ENCODE data around the gene FRMD5. TPM values are rescaled to one million over a fixed set of nuclear protein-coding genes. Genes with fewer than 3 reads are reported as not detected.

The FRMD5 gene
- total and polyA plus RNA-seq, 2 experiments from 2014 or later = 5.9 to 10.1 TPM

GRCh38 chr15:43975770-43976169 is 219.3 kb downstream of the FRMD5 start:
- Histone ChIP-seq H3K36me3 (ENCODE audit: insufficient read depth) (no peaks in the 10 kb centered on the region), H3K4me1 (ENCODE audit: insufficient read depth) (peaks cover 12% of the 10 kb centered on the region; the same call in 1 of the 2 replicates), H2AFZ (no peak overlapping the region), H3K4me2 (no peak overlapping the region), H3K79me2 (replicated peaks; ENCODE audit: insufficient read depth) (0 out of 2 replicates have a peak, but pooled peaks cover 4% of the 10 kb centered on the region), H3K27ac (ENCODE audit: low read depth) (no peak overlapping the region), H3F3A (replicated peaks; ENCODE audit: low read depth) (no peaks in the 10 kb centered on the region), H3K9me2 (ENCODE audit: insufficient read depth) (no peaks in the 10 kb centered on the region), H3K27me3 (ENCODE audit: insufficient read depth) (no peaks in the 10 kb centered on the region), H4K20me1 (replicated peaks; ENCODE audit: insufficient read depth) (no peaks in the 10 kb centered on the region), H3K4me3 (no peak overlapping the region)
- H3K27ac Mint-ChIP-seq = no peak overlapping the region
- TF ChIP-seq NANOG (IDR thresholded peaks at IDR 0.05; ENCODE audit: borderline replicate concordance) (no peak), STAT1 (IDR thresholded peaks at IDR 0.05; ENCODE audit: unreplicated experiment) (no peak), CTCF (conservative IDR thresholded peaks at IDR 0.05; ENCODE audit: low read depth in 2 of 2) (no peak), EZH2phosphoT487 (IDR thresholded peaks at IDR 0.05; ENCODE audit: unreplicated experiment) (no peak), POLR2AphosphoS5 (IDR thresholded peaks at IDR 0.05; ENCODE audit: low read depth) (no peak), EZH2 (IDR thresholded peaks at IDR 0.05; ENCODE audit: low read depth, unreplicated experiment) (no peak), REST (IDR thresholded peaks at IDR 0.05; ENCODE audit: unreplicated experiment) (no peak), ZNF462 (CRISPR knock-in tag; IDR thresholded peaks at IDR 0.05) (no peak), ZNF114 (CRISPR knock-in tag; IDR thresholded peaks at IDR 0.05) (no peak), CREB1 (CRISPR knock-in tag; IDR thresholded peaks at IDR 0.05; ENCODE audit: low read depth) (no peak), JUNB (IDR thresholded peaks at IDR 0.05; ENCODE audit: unreplicated experiment) (no peak), ETS1 (IDR thresholded peaks at IDR 0.05) (no peak), ZNF331 (CRISPR knock-in tag; IDR thresholded peaks at IDR 0.05; ENCODE audit: low read depth) (no peak)
- ATAC-seq (no peak), DNase-seq (ENCODE audit: low spot score) (no peak)
- no peaks in the 10 kb centered on the region for H3K36me3 Mint-ChIP-seq (ENCODE audit: low read depth)
- H3K9me3 Mint-ChIP-seq = 0 out of 3 replicates have a peak, but pooled peaks cover 3% of the 10 kb centered on the region
- H3K27me3 Mint-ChIP-seq (ENCODE audit: insufficient read depth, low read depth, poor library complexity) = no peaks in the 10 kb centered on the region
- H3K4me1 Mint-ChIP-seq = peaks cover 20% of the 10 kb centered on the region
- no peak overlapping the region for H3K4me3 Mint-ChIP-seq

All from GM23338 (cell line).